ENCODE measurements around the gene IL3. TPM values are rescaled to one million over a fixed set of nuclear protein-coding genes. Genes with fewer than 3 reads are reported as not detected.

The IL3 gene
- total RNA-seq, 1 donor from 2014 or later, result not detected

DNA sequence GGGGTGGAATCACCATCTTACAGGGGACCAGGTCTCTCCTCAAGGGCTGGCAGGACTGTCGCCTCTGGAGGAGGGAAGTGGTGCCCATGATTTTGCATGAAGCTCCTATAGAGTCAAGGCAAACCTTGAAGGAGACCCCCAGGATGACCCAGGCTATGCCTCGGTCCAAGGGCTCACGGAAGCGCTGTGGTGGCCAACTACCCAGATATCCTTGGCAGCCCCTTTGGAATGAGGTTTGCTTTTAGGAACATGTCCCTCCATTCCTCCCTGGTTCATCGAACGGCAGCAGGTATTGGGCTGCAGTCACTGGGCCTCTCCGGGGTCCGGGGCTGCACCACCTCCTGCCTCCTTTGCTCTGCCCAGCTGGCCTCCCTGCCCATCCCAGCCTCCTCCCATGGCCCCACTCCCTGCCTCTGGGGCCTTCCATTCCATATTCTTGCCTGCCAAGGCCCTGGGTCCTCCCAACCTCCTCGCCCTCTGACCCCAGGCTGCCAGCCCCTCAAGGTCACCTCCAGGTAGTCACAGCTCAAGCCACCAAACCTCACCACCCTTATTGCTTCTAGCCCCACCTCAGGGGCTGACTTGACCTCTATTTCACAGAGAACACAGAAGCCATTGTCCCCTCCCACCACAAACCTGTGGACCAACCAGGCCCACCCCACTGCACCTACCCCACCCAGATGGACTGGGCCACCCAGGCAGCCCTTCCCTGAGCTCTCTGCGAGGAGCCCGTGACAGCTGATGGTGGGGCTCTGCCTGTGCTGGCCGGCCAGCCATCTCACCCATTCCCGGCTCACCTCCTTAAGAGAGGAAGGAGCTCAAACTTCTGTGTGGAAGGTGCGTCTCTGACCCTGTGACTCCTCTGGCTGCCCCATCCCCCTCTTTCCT is 3.6 kb upstream of the IL3 start:
- no peak for DNase-seq (ENCODE audit: low read depth in 2 of 2)

DNA sequence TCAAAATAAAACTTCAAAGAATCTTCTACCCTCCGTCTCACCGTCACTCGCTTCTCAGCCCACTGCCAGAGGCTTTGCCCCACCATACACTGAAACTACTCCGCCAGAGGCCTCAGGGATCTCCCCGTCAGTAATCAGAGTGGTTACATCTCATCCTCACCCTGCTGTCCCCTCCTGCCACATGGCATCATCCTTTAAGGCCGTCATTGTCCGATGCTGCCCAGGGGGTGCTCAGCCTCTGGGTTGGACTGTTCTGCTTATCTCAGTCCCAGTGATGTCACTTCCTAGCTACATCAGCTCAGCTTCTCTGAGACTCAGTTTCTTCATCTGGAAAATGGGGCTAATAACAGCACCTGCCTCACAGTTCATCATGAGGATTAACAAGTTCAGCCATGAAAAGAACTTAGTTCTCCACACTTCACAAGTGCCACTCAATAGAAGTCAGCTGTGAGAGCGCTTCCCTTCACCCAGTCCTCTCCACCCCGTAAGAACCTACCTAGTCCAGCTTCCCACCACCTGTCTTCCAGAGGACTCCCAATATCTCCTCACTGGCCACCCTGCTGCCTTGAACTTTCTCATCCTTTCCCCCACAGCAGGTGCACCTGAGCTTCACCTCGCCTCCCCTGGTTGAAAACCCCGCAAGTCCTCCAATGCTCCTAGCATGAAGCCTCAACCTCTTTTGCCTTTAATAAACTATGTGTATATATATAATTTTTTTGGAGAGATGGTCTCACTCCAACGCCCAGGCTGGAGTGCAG is 2.8 kb upstream of the IL3 start:
- no peak for DNase-seq (ENCODE audit: low read depth in 2 of 2)

DNA sequence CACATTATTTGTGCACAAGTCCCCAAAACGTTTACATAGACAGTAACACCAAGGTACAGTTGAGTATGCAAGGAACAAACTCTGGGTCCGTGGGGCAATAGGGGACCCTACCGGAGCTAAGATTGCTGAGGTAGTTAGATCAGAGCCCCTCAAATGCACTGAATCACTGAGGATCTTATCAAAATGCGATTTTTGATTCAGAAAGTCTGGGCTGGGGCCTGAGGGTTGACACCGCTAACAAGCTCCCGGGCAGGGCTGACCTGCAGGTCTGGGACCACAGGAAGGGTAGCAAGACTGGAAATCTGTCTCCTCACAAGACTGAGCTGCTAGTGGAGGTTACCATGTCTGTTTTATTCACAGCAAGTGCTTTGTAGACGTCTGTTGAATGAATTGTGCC is 1.8 kb upstream of the IL3 start:
- DNase-seq (ENCODE audit: low read depth in 2 of 2), result no peak

DNA sequence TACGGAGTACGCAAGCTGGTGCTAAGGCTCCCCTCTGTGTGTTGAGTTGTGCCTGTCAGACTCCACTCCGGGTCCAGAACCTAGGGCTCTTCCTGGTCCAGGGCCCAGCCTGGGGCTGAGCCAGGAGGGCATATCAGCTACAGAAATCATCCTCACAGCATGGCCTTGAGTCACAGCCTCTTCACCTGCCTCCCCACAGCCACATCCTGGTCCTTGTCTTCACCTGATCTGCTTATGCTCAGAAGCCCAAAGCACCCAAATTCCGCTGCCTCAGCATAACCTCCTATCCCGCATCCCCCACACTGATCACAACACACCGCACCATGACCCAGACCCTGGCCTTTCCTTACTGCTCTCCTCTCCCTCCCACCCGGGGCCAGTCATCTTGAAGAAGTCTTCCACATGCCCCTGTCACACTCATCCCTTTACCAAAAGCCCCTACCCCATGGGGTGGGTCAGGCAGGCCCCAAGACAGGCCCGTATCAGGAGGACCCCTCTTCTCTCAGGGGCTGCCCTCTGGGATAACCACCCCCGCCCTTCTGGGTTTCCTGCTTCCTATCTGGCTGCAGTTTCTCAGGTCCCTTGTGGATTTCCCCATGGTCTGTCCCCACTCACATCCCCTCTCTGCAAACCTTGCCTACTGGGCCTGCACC is 1.3 kb upstream of the IL3 start:
- no peak for DNase-seq (ENCODE audit: low read depth in 2 of 2)

DNA sequence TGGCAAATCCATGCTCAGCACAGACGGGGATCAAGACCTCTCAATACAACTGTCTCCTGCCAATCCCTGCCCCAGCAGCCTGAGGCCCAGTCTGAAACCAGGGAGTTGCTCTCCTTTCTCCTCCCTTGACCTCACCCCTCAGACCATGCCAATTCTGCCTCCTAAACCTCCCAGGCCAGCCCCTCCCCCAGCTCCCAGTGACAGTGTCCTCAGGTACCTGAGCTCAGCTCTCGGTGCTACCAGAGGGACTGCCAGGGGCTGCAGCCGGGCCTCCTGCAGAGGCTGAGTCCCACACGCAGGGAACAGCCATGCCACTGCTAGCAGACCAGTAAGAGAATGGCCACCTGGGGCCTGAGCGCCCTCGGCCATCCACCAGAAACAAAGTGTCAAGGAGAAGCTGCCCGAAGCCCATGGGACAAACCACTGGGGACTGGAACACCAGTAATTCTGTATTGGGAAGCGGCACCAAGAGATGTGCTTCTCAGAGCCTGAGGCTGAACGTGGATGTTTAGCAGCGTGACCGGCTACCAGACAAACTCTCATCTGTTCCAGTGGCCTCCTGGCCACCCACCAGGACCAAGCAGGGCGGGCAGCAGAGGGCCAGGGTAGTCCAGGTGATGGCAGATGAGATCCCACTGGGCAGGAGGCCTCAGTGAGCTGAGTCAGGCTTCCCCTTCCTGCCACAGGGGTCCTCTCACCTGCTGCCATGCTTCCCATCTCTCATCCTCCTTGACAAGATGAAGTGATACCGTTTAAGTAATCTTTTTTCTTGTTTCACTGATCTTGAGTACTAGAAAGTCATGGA is 557 bp upstream of the IL3 start:
- no peak for DNase-seq (ENCODE audit: low read depth in 2 of 2)

DNA sequence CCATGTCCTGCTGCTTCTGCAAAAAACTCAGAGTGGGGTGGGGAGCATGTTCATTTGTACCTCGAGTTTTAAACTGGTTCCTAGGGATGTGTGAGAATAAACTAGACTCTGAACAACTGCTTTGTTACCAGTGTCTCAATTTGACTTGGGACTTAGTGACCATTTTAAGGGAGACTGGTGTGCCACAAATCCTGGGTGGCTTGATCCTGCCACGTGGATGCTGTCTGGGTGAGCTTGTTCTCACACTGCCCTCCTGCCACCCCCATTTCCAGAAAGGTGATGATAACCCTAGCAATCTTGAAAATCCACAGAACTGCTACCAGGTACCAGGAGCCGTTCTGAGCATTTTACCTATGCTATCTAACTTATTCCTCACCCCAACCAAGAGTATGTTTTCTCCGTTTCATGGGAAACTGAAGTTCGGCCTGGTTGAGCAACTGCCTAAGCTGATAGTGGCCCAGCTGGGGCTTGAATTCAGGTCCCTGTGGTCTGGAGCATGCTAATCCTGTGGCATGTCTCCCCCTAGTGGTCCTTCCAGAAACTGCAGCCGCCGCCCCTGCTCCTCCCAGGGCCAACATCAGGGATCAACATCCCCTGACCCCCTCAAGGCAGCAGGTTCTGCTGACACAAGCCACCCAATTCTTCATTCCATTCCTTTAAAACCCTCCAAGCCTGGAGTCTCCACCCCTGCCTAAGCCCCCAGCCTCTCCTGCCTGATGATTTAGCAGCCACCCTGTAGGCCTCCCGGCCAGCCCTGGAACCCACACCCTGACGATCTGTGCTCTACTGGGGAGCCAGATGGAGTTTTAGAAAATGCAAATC is 2.8 kb downstream of the IL3 start:
- DNase-seq (ENCODE audit: low read depth in 2 of 2), result peak in 1 of 2 donors; percentile 59

DNA sequence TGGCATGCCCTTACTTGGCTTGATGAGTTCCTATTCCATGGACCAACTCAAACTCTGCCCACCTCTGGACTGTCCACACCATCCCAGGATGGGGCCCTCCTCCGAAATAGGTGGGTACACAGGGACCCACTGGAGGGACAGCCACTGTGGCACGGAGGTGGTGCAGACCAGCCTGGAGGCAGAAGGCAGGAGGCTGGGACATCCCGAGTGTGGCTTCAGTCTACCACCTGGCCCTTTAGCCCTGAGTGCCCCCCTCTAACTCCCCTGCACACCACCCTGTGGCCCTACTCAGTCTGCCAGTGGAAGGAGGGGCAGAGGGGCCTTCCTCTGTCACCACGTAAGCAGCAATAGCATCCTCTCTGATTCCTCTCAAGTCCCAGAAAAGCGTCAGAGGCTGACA is 3.7 kb downstream of the IL3 start:
- no peak for DNase-seq (ENCODE audit: low read depth in 2 of 2)

DNA sequence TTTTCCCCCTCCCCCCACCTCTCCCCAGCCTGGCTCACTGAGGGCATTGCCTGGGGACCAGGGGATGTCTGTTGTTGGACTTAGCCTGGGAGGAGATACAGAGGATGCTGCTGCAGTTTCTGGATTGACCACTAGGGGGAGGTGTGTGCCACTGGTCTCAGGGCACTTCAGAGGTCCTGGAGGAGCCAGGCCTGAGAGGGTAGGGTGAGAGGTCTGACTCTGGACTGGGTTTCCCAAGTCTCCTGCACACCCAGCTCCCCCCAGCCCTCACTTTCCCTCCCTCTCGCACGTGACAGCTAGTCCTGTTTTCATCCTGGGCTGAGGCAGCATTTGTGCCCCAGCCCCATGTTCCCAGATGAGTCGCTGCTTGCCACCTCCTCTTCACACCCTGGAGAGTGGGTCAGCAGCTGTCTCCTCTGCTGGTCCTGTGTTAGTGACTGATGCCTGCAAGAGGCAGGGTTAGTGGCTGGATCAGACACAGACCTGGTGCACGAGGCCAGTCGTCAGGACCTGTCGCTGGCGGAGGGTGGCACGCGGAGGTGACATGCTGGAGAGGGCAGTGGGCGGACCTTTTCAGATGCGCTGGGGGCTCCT is 4.4 kb downstream of the IL3 start:
- DNase-seq (ENCODE audit: low read depth in 2 of 2), result peak in 1 of 2 donors; percentile 70

DNA sequence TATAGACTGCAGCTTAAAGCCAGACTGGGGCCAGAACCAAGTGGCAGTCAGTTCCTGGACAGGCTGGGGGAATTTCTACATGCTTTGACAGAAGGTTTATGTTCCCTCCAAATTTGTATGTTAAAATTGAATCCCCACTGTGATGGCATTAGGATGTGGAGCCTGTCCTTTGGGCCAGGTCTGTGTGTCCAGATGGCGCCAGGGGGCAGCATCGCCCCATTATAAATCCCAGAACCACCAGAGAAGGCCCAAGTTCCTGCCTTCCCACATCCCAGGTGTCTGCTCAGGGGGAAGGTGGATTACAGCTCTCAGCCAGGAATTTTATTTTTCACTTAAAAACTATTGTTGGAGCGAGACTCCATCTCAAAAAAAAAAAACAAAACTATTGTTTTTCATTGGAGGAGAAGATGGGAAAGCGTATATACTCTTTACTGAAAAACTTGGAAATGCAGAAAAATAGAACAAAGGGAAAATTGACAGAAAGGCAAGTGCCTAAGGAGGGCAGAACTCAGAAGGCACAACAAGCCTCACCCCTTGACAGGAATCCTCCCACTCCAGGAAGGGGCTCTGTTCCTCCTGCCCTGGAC is 5.0 kb downstream of the IL3 start:
- DNase-seq (ENCODE audit: low read depth in 2 of 2), result peak; percentile 44 to 77

DNA sequence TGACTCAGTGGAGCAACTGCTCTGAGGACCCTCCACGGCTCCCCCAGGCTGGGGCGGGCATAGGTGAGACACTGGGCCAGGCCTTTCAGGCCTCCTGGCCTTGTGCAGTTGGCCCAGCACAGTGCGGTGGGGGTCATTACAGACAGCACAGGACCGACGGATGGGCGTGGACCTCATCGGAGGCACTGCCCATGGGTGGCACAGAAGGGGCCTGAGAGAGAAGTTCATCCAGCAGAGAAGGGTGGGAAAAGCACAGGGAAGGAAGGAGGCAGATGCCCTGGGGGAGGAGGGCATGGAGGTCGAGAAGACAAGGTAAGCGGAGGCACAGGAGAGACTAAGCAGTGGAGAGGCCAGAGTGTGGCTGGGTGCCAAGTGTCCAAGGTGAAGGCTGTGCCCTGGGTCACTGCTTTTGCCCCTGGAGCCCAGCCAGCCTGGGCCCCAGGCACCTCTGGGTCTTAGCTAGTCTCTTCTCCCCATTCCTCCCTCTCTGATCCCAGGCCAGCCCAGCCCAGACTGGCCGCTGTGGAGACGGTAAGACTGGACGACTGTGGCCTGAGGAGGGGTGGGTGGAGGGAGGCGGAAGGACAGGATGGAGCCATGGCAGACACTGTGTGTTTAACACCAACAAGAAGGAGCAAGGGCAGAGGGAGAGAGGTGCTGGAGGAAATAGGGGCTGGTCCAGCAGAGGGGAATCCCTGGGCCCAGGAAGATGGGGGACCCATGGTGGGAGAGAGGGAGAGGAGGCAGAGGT is 5.7 kb downstream of the IL3 start:
- no peak for DNase-seq (ENCODE audit: low read depth in 2 of 2)

DNA sequence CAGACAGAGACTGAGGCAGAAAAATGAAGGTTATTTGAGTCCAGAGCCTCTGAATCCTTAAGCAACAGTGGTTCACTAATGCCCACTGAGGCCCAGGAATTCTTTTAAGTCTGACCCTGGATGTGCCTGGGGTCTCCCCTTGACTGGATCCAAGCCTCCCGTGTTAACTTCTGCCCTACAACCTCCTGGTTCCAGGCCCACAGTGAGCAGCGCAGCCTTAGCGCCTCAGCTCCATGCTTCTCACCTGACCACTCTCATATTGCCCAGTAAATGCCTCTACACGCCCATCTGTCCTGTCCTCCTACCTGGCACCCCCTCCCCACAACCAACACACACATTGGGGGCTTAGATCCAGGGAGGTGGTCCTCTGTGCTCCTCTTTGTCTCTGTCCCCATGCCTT is 6.4 kb downstream of the IL3 start:
- DNase-seq (ENCODE audit: low read depth in 2 of 2), result no peak

DNA sequence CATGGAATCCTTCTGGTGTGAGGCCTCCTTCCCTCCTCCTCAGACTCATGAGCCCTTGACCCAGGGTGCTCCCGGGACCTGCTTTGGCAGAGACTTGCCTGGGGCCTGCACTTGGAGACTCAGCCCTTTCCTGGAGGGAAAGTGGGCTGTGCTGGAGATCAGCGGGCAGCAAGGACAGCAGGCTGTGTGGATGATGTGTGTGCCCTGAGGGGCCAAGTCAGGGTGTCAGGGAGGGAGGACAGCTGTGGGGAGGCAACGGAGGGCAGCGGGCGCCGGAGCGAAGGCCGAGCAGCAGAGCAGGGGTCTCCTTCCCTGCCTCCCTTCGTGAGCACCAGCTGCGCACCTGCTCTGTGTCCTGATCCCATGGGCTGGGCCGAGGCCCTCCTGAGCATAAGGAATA is 7.0 kb downstream of the IL3 start:
- DNase-seq (ENCODE audit: low read depth in 2 of 2), result no peak

DNA sequence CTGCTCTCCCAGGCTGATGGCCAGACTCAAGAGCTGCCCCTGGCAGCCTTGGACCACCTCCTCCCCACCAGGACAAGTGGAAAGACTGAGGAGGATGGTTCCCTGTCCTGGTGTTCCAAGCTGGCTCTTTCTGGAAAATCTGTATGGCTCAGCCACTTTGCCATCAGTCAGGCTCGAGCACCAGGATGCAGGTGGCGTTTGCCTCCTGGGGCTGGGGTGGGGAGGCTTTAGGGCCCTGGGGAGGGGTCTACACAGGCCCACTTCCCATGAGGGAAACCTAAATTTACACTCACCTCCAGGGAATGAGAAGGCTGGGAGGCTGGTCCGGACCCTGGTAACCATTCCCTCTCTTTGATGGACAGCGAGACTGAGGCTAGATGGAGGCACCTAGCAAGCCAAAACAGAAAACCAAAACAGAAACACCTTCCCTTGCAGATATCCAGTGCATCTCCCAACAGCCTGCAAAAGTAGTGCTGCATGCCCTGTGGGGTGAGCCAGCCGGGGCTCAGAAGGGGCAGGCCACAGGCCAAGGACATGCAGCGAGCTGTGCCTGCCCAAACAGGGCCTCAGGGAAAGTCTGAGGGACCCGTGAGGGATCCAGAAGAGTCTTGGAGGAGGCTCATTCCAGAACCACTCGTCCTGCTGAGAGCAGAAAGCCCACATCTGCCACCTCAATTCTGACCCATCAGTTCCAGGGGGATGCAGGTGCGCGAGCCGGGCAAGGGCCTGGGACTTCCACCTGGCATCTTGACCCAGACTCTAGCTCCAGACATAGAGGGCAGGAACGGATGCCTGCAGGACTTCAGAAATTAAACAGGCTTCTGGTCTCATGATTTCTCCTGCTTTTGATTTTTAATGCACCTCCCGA is 7.7 kb downstream of the IL3 start:
- no peak for DNase-seq (ENCODE audit: low read depth in 2 of 2)

DNA sequence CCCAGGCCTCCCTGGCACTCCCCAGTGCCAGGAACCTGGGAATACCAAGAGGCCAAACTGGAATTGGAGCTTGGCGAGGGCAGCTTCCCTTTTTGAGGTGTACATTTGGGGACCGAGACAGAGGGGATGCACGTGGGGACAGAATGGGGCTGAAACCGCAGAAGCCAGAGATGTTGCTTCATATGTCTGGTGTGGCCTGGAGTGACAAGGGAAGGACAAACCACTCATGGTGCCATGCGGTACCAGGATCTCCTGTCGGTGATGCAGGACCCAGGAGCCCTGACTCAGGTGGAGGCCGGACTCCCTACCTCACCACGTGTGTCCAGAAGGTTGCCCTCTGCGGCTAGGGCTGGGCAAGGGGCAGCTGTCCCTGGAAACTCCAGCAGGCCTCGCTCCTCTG is 9.1 kb downstream of the IL3 start:
- no peak for DNase-seq (ENCODE audit: low read depth in 2 of 2)

DNA sequence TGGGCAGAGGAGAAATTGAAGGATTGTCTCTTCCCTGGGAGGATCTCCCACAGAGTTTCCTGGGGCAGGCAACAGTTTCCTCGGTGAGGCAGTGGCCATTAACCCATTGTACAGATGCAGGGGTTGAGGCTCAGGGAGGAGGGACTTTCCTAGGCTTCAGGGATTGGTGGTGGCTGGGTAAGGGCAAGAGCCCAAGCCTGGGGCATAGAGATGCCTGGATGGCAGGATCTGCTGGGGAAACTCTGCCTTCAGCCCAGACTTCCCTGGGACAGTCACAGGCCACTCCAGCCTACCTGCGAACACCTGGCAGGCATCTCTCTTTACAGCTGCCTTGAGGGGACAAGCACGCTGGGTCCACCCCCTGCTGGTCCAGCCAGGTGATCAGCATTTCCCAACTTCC is 9.5 kb downstream of the IL3 start:
- no peak for DNase-seq (ENCODE audit: low read depth in 2 of 2)

DNA sequence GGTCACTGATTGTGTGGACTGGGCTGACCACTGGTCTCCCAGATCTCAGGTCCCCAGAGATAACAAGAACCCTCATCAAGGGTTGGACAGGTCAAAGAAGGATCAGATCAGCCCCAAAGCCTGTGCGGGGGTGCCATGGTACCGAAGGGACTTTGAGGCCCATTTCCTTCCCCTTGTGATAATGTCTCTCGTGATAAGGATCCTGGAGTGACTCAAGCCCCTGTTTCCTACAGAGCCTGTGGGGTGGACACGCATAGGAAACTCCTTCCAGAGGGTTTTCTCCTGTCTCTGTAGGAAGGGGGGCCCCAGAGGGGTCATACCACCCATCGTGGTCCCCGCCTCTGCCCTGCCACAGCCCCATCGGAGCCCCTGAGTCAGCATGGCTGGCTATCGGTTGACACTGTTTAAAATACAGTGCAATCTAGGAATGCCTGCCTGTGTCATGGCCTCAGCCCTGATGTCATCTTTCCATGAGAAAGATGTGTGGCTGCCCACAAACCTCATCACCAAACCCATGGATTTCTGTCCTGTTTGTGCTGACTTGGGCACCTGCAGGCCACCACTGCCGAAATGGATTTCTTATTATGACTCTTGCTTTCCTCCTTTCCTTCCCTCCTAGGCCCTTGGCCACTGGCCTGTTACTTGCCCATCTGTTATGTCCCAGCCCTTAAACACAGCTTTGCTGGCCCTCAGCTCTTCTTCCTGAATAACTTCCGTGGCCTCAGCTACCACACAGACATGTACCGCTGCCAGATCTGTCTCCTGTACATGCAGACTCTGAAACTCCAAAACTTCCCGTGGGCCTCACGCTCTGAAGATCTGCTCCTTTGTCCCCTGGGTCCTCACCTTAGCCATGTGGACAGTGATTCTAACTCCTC is 10.2 kb downstream of the IL3 start:
- DNase-seq (ENCODE audit: low read depth in 2 of 2), result peak in 1 of 2 donors; percentile 43

DNA sequence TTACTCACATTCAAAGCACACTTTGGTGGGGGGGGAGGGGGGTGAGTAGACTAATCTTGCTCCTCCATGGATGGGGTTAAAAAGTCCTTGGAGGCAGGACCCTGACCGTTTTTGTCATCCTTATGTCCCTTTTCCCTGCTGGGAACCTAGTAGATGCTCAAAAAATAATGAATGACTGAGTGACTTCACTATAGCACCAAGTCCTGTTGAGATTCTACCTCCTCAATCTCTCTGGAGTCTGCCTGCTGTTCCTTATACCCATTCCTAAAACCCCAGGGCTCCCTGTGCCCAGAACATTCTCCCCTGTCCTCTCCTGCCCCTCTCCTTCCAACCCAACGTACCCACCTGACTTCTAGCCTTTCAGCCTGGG is 10.9 kb downstream of the IL3 start:
- DNase-seq (ENCODE audit: low read depth in 2 of 2), result no peak

Measured in dermis microvascular lymphatic vessel endothelial cell (primary cell).